ENCODE measurements around the gene NT5DC3.

- TF ChIP-seq FOXM1 (IDR thresholded peaks at IDR 0.05; ENCODE audit: borderline replicate concordance) (no peak), ZNF384 (IDR thresholded peaks at IDR 0.05) (no peak), NFRKB (IDR thresholded peaks at IDR 0.05) (no peak), TARDBP (IDR thresholded peaks at IDR 0.05) (no peak), SP1 (IDR thresholded peaks at IDR 0.05) (no peak), ARNT (IDR thresholded peaks at IDR 0.05) (no peak), BHLHE40 (IDR thresholded peaks at IDR 0.05; ENCODE audit: borderline replicate concordance) (no peak), LEF1 (IDR thresholded peaks at IDR 0.05; ENCODE audit: borderline replicate concordance) (no peak), SUZ12 (IDR thresholded peaks at IDR 0.05) (no peak), HDGF (IDR thresholded peaks at IDR 0.05; ENCODE audit: borderline replicate concordance) (no peak)
Measured at GRCh38 chr12:103884316-103884715, 43.3 kb upstream of the NT5DC3 start.

All from HEK293T (cell line).